Lung (tissue), 12 donors: ENCODE results near the gene MEF2C. TPM values are rescaled to one million over a fixed set of nuclear protein-coding genes. Genes with fewer than 3 reads are reported as not detected.

Experiments used
- ATAC-seq: fragments of 200-7000 bp; cut with Tn5 transposase; one replicate; pipeline ENCODE4 v1.9.1; 2020; ENCODE audit warnings: moderate number of reproducible peaks; ENCODE audit not compliant: insufficient read depth, low FRiP score
- DNase-seq, 3 donors: peaks; one replicate each; pipeline ENCODE4 v3.0.0-alpha.2; 2013 to 2017
- H3K27ac ChIP-seq, 2 donors: one replicate each; pipeline ENCODE4 v1.5.1; 2013; ENCODE audit warnings: mild to moderate bottlenecking in 2 of 2, moderate library complexity in 2 of 2, control low read depth in 1 of 2, inconsistent platforms in 1 of 2, low read depth in 1 of 2, low read length in 1 of 2
- H3K27me3 ChIP-seq, 3 donors: one replicate each; pipeline ENCODE4 v1.5.1; 2013; ENCODE audit warnings: low read length in 2 of 3; ENCODE audit not compliant: control insufficient read depth in 3 of 3, insufficient read depth in 3 of 3
- H3K36me3 ChIP-seq, 4 donors: one replicate each; pipeline ENCODE4 v1.5.1; 2013; ENCODE audit warnings: low read length in 4 of 4, mild to moderate bottlenecking in 1 of 4, moderate library complexity in 1 of 4; ENCODE audit not compliant: control insufficient read depth in 4 of 4, insufficient read depth in 4 of 4
- H3K4me1 ChIP-seq, 5 donors: one replicate each; pipeline ENCODE4 v1.5.1; 2013; ENCODE audit warnings: low read length in 5 of 5, mild to moderate bottlenecking in 2 of 5, moderate library complexity in 1 of 5; ENCODE audit not compliant: control insufficient read depth in 5 of 5, insufficient read depth in 5 of 5
- H3K4me3 ChIP-seq: one replicate; pipeline ENCODE4 v1.5.1; 2013; ENCODE audit warnings: mild to moderate bottlenecking, control low read depth, moderate library complexity
- H3K9ac ChIP-seq, 2 donors: one replicate each; pipeline ENCODE4 v1.5.1; 2013; ENCODE audit warnings: low read length in 2 of 2, control low read depth in 1 of 2; ENCODE audit not compliant: insufficient read depth in 1 of 2
- H3K9me3 ChIP-seq, 4 donors: one replicate each; pipeline ENCODE4 v1.5.1; 2013; ENCODE audit warnings: low read length in 3 of 4, mild to moderate bottlenecking in 1 of 4, moderate library complexity in 1 of 4; ENCODE audit not compliant: control insufficient read depth in 4 of 4, insufficient read depth in 3 of 4
- CTCF ChIP-seq: IDR thresholded peaks from 2 replicates; pipeline ENCODE4 v1.5.1; 2012; ENCODE audit warnings: mild to moderate bottlenecking; ENCODE audit errors: control extremely low read depth, extremely low read depth
- WGBS, 2 donors: extraction: QIAGEN DNeasy Blood & Tissue Kit; methylation state at CpG; one replicate each; pipeline ENCODE4 v1.1.7; 2013; 5-methylcytosine and 5-hydroxymethylcytosine counted together
- polyA plus RNA-seq, 2 donors: library from polyadenylated mRNA; stranded (reverse); fragments of 200-250 nt; gene quantifications; one replicate each; pipeline ENCODE4 v1.2.1, GENCODE V29; 2013
- total RNA-seq, 2 donors: library from RNA; depleted of rRNA in 1 of 2; stranded (reverse); fragments of >200 nt in 1 of 2; gene quantifications; one replicate each; pipeline ENCODE4 v1.2.1, GENCODE V29; 2014 to 2021
- donor health status: control.
- donor health status: control.
- donor health status: Bipolar disorder and iron deficiency.
- donor health status: healthy.
- donor health status: DM: yes; HTN: yes; CAD: no.

The MEF2C gene
- total and polyA plus RNA-seq, 4 donors, result 9.1 to 138 (median 28.8) TPM

GRCh38 chr5:88880201-88880600, 2.8 kb downstream of the MEF2C start:
- H3K27ac ChIP-seq, result peak overlapping the region in 1 of 2 donors; percentile 45
- H3K4me3 ChIP-seq, result no peak overlapping the region
- no peak for DNase-seq

GRCh38 chr5:88879724-88880123, 3.3 kb downstream of the MEF2C start:
- no peak for TF ChIP-seq CTCF
- H3K4me3 ChIP-seq, result no peak overlapping the region
- H3K9ac ChIP-seq, result peak overlapping the region in 1 of 2 donors; percentile 94
- H3K4me1 ChIP-seq, result peaks cover 0 to 14% (median 3%) of the 10 kb centered on the region in 5 donors
- H3K27ac ChIP-seq, result peak overlapping the region; percentile 45 to 75
- no peaks in the 10 kb centered on the region for H3K27me3 ChIP-seq
- no peaks in the 10 kb centered on the region for H3K9me3 ChIP-seq
- H3K36me3 ChIP-seq, result no peaks in the 10 kb centered on the region
- WGBS, 2 donors, result 33 to 37% methylated on average over 5 of the region's 5 CpGs
- ATAC-seq, result no peak
- DNase-seq, result no peak

More at GRCh38 chr5:88880201-88880600, 2.8 kb downstream of the MEF2C start:
- Histone ChIP-seq H3K27me3 (no peaks in the 10 kb centered on the region), H3K9ac (peak overlapping the region in 1 of 2 donors; percentile 94), H3K36me3 (no peaks in the 10 kb centered on the region), H3K9me3 (no peaks in the 10 kb centered on the region), H3K4me1 (peaks cover 0 to 16% (median 3%) of the 10 kb centered on the region in 5 donors)
- WGBS, 2 donors, result 16 to 34% methylated on average over 1 of the region's 1 CpG
- ATAC-seq, result no peak
- no peak for TF ChIP-seq CTCF

GRCh38 chr5:88878976-88879375, 4.0 kb downstream of the MEF2C start:
- Histone ChIP-seq H3K27me3 (no peaks in the 10 kb centered on the region), H3K9me3 (no peaks in the 10 kb centered on the region), H3K4me3 (no peak overlapping the region), H3K4me1 (peaks cover 0 to 8% (median 3%) of the 10 kb centered on the region in 5 donors), H3K36me3 (no peaks in the 10 kb centered on the region), H3K9ac (no peak overlapping the region), H3K27ac (no peak overlapping the region)
- WGBS, 2 donors, result 72 to 97% methylated on average over 1 of the region's 1 CpG
- DNase-seq (no peak), ATAC-seq (no peak)
- no peak for TF ChIP-seq CTCF

- Histone ChIP-seq H3K4me3 (no peak overlapping the region), H3K27me3 (no peaks in the 10 kb centered on the region), H3K36me3 (no peaks in the 10 kb centered on the region), H3K9me3 (no peaks in the 10 kb centered on the region), H3K9ac (no peak overlapping the region), H3K27ac (no peak overlapping the region), H3K4me1 (peaks cover 0 to 14% (median 3%) of the 10 kb centered on the region in 5 donors)
- no peak for ATAC-seq
- peak in 1 of 3 donors; percentile 73 for DNase-seq
- 19 to 45% methylated on average over 2 of the region's 2 CpGs for WGBS, 2 donors
- no peak for TF ChIP-seq CTCF
These were observed 5.2 kb downstream of the MEF2C start for GRCh38 chr5:88877826-88878225.
